Thymus (tissue), 11 donors: ENCODE results near the gene PMM2. TPM values are rescaled to one million over a fixed set of nuclear protein-coding genes. Genes with fewer than 3 reads are reported as not detected.

Experiments
- DNase-seq, 9 donors: peaks; one replicate each; pipeline ENCODE4 v3.0.0-alpha.2; 2013; ENCODE audit warnings: low spot score in 9 of 9, low read depth in 6 of 9, missing footprints in 1 of 9
- H3K27ac ChIP-seq, 2 donors: one replicate each; pipeline ENCODE4 v1.5.1; 2013; ENCODE audit warnings: control low read depth in 1 of 2, low read depth in 1 of 2, low read length in 1 of 2, mild to moderate bottlenecking in 1 of 2, moderate library complexity in 1 of 2
- H3K27me3 ChIP-seq, 2 donors: one replicate each; pipeline ENCODE4 v1.5.1; 2013; ENCODE audit warnings: low read length in 1 of 2; ENCODE audit not compliant: control insufficient read depth in 2 of 2, insufficient read depth in 1 of 2
- H3K36me3 ChIP-seq, 2 donors: one replicate each; pipeline ENCODE4 v1.5.1; 2013; ENCODE audit warnings: low read length in 1 of 2, mild to moderate bottlenecking in 1 of 2, moderate library complexity in 1 of 2; ENCODE audit not compliant: control insufficient read depth in 2 of 2, insufficient read depth in 2 of 2
- H3K4me1 ChIP-seq, 2 donors: one replicate each; pipeline ENCODE4 v1.5.1; 2013; ENCODE audit warnings: low read length in 2 of 2; ENCODE audit not compliant: control insufficient read depth in 2 of 2, insufficient read depth in 2 of 2
- H3K4me3 ChIP-seq, 2 donors: one replicate each; pipeline ENCODE4 v1.5.1; 2013; ENCODE audit warnings: low read length in 2 of 2, control low read depth in 1 of 2, mild to moderate bottlenecking in 1 of 2
- H3K9me3 ChIP-seq, 2 donors: one replicate each; pipeline ENCODE4 v1.5.1; 2013; ENCODE audit warnings: low read length in 1 of 2, mild to moderate bottlenecking in 1 of 2; ENCODE audit not compliant: control insufficient read depth in 2 of 2, insufficient read depth in 1 of 2
- WGBS: extraction: QIAGEN DNeasy Blood & Tissue Kit; methylation state at CpG from one replicate; pipeline ENCODE4 v1.1.7; 2013; 5-methylcytosine and 5-hydroxymethylcytosine counted together
- polyA plus RNA-seq: library from polyadenylated mRNA; stranded (reverse); fragments of 200-250 nt; gene quantifications from one replicate; pipeline ENCODE4 v1.2.3, GENCODE V29; 2013
- total RNA-seq: library from RNA; stranded (reverse); fragments of 120-200 nt; gene quantifications from one replicate; pipeline ENCODE4 v1.2.4, GENCODE V29; 2013
- donor health status: healthy.

PMM2 gene
- total and polyA plus RNA-seq, 2 donors, result 13.8 to 18.6 TPM

DNA sequence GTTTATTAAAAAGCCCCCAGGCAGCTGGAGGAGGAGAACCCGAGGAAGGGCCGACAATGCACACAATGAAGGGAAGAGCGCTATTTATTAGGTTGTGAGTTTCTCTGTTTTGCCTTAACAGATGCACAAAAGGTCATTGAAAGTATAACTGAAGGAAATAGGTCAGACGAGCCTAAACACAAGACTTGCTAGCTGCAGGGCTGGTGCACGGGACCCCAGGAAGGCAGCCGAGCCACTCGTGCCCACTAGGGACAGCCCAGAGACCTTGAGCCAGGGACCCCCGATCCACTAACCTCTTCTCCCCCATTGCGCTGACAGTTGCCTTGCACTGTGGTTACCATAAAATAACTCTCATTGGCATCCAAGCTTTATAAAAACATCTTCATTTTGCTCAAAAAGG lies 95.8 kb downstream of the PMM2 start:
- 96% methylated on average over 9 of the region's 9 CpGs for WGBS
- no peak for DNase-seq
- Histone ChIP-seq H3K36me3 (peaks cover 87 to 89% of the 10 kb centered on the region in 2 donors), H3K4me1 (no peaks in the 10 kb centered on the region), H3K4me3 (no peak overlapping the region), H3K9me3 (no peaks in the 10 kb centered on the region), H3K27ac (no peak overlapping the region), H3K27me3 (no peaks in the 10 kb centered on the region)

DNA sequence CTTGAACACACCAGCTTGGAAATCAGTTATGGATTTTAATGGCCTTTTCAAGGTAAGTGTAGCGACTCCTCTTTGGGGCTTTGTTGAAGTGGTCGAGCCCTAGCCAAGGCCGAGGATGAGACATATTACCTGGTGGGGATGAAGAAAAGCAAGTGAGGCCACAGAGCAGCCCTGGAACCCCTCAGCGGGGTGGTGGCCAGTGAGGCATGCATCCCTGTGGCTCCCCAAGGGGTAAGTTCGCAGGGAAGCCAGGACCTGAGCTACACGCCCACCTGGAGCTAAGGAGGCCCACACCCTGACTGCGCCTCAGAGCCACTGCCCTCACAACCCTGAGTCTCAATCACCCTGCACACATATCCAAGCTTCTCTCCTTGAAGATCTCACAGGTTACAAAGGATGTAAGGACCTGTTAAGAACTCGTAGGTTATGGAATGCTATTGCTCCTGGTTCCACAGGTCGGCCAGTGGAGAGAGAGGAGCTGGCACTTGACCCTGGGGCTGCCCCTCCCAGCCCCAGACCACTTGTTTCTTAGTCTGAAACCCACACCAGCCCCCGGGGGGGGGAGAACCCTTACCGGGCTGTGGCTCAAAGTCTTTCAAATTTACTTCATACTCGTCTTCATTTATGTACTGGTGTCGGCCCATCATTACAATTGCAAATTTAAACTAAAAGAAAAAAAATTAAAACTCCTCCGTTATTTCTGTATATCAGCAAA lies 96.5 kb downstream of the PMM2 start:
- Histone ChIP-seq H3K36me3 (peaks cover 90 to 92% of the 10 kb centered on the region in 2 donors), H3K27me3 (no peaks in the 10 kb centered on the region), H3K4me3 (no peak overlapping the region), H3K27ac (no peak overlapping the region), H3K4me1 (no peaks in the 10 kb centered on the region), H3K9me3 (no peaks in the 10 kb centered on the region)
- no peak for DNase-seq
- 94% methylated on average over 14 of the region's 14 CpGs for WGBS

DNA sequence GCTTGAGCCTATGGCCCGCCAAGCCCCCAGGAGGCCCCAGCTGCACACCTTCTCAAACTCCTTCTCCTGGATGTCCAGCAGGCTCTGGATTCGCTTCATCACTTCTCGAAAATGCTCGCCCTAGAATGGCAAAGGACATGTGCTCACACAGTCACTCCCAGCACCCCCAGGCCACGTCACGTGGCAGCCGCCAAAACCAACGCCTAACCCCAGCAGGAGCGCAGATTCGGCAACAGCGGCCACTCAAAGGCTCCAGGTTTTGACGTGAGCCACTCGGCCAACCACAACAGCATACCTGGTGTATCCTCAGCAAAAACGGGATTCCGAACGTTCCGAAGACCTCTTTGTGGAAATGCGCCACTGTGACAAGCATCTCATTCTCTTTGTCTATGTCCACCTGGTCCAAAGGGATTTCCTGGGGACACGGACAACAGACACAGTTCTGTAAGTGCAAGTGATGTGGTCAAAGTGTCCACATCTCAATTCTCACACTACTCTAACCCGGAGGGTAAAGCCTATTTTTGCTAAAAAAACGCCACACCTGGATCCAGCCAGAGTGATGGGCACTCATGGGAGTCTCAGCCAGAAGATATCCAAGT lies 97.2 kb downstream of the PMM2 start:
- Histone ChIP-seq H3K9me3 (no peaks in the 10 kb centered on the region), H3K4me3 (no peak overlapping the region), H3K27ac (no peak overlapping the region), H3K27me3 (no peaks in the 10 kb centered on the region), H3K4me1 (no peaks in the 10 kb centered on the region), H3K36me3 (peaks cover 90 to 94% of the 10 kb centered on the region in 2 donors)
- no peak for DNase-seq
- 98% methylated on average over 21 of the region's 21 CpGs for WGBS

DNA sequence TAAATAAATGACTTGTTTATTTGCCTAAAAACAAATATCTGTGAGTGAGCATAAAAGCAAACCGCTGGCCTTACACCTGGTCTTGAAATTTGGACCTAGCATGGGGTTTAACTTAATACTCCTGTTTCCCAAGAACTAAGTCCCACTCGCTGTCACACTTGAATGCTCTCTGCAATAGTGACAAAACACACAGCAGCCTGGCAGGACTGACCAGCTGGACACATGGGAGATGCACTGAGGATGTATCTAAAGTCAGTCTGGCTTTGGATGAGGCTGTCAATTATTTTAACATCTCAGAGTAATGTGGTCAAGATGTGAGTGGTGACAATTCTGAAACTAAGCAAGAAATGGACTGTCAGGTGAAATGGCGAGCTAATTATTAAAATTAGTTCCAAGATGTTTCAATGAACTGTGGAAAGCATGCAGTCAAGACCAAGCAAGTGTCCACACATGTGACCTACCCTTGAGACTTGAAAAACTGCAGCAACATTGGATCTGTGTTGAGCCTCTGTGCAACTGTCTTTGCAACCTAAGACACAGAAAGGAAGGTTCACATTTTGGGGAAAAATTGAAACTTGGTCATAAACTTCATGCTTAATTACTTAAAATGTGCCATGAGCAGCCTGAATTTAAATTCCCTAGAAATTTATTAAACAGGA lies 101.2 kb downstream of the PMM2 start:
- peaks cover 85 to 93% of the 10 kb centered on the region in 2 donors for H3K36me3 ChIP-seq
- no peaks in the 10 kb centered on the region for H3K27me3 ChIP-seq
- WGBS, result 97% methylated on average over 3 of the region's 3 CpGs
- H3K4me1 ChIP-seq, result no peaks in the 10 kb centered on the region
- H3K9me3 ChIP-seq, result no peaks in the 10 kb centered on the region
- no peak for DNase-seq
- no peak overlapping the region for H3K4me3 ChIP-seq
- no peak overlapping the region for H3K27ac ChIP-seq

Other genes starting within 250 kb of the PMM2 start
- gene TMEM114, start 207.3 kb upstream of the PMM2 start, total RNA-seq, result 0.14 TPM
- 0.34 TPM for gene TMEM114, start 207.3 kb upstream of the PMM2 start, polyA plus RNA-seq
- 11.1 TPM for gene METTL22, start 176.1 kb upstream of the PMM2 start, total RNA-seq
- gene METTL22, start 176.1 kb upstream of the PMM2 start, polyA plus RNA-seq, result 27.5 TPM
- 3.4 TPM for gene ABAT, start 123.2 kb upstream of the PMM2 start, total RNA-seq
- gene ABAT, start 123.2 kb upstream of the PMM2 start, polyA plus RNA-seq, result 8.6 TPM
- 6.3 TPM for gene TMEM186, start 200 bp upstream of the PMM2 start, total RNA-seq
- 14.2 TPM for gene TMEM186, start 200 bp upstream of the PMM2 start, polyA plus RNA-seq
- gene CARHSP1, start 71.2 kb downstream of the PMM2 start, total RNA-seq, result 86.7 TPM
- gene CARHSP1, start 71.2 kb downstream of the PMM2 start, polyA plus RNA-seq, result 100 TPM
- not detected for gene LITAFD, start 84.5 kb downstream of the PMM2 start, total RNA-seq
- gene LITAFD, start 84.5 kb downstream of the PMM2 start, polyA plus RNA-seq, result not detected
- gene USP7, start 166.1 kb downstream of the PMM2 start, total RNA-seq, result 75.1 TPM
- gene USP7, start 166.1 kb downstream of the PMM2 start, polyA plus RNA-seq, result 58.3 TPM